NT2/D1 (cell line): ENCODE data around the gene NKD1.

ENCODE experiments used
- DNase-seq: peaks from one replicate; pipeline ENCODE4 v3.0.0-alpha.2; 2011; ENCODE audit warnings: low read depth, low spot score
- H3K27me3 ChIP-seq: 2 replicates; pipeline ENCODE4 v1.6.0; 2011; ENCODE audit warnings: mild to moderate bottlenecking; ENCODE audit not compliant: insufficient read length, insufficient read depth
- H3K36me3 ChIP-seq: 2 replicates; pipeline ENCODE4 v1.6.1; 2011; ENCODE audit warnings: mild to moderate bottlenecking, low read length, mixed read lengths; ENCODE audit not compliant: insufficient read depth, insufficient read length
- H3K4me1 ChIP-seq: 2 replicates; pipeline ENCODE4 v1.5.1; 2011; ENCODE audit not compliant: insufficient read depth, insufficient read length
- H3K4me3 ChIP-seq: 2 replicates; pipeline ENCODE4 v1.5.1; 2011; ENCODE audit warnings: low read depth; ENCODE audit not compliant: insufficient read length
- H3K9ac ChIP-seq: 2 replicates; pipeline ENCODE4 v1.6.0; 2011; ENCODE audit warnings: low read depth; ENCODE audit not compliant: insufficient read length
- H3K9me3 ChIP-seq: 2 replicates; pipeline ENCODE4 v1.5.1; 2011; ENCODE audit warnings: mild to moderate bottlenecking, low read length; ENCODE audit not compliant: insufficient read depth
- SUZ12 ChIP-seq: IDR thresholded peaks from 2 replicates; pipeline ENCODE4 v1.6.1; 2011; ENCODE audit not compliant: insufficient read length, insufficient read depth; ENCODE audit errors: extremely low read depth
- YY1 ChIP-seq: IDR thresholded peaks from 2 replicates; pipeline ENCODE4 v1.6.1; 2011; ENCODE audit not compliant: insufficient read length, insufficient read depth
- ZNF274 ChIP-seq: IDR thresholded peaks from 2 replicates; pipeline ENCODE4 v1.6.1; 2011; ENCODE audit warnings: mild to moderate bottlenecking, low read depth, low read length

Gene NKD1

DNA sequence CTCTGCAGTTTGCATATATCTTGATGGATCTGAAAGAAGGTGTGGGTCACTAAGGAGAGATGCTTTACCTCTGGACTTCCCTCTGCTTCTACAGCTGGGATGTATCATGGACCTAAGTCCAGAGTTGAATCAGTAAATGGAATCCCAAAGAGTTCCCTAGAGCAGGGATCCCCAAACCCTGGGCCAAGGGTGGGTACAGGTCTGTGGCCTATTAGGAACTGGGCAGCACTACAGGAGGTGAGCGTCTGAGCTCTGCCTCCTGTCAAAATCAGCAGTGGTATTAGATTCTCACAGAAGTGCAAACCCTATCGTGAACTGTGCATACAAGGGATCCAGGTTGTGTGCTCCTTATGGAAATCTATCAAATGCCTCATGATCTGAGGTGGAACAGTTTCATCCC is 39.3 kb downstream of the NKD1 start:
- Histone ChIP-seq H3K9me3 (peaks cover 7% of the 10 kb centered on the region; the same call in 1 of the 2 replicates), H3K4me3 (no peak overlapping the region), H3K27me3 (no peaks in the 10 kb centered on the region), H3K9ac (no peak overlapping the region), H3K4me1 (peaks cover 13% of the 10 kb centered on the region), H3K36me3 (peaks cover 61% of the 10 kb centered on the region)
- TF ChIP-seq ZNF274 (no peak), SUZ12 (no peak), YY1 (no peak)
- no peak for DNase-seq

DNA sequence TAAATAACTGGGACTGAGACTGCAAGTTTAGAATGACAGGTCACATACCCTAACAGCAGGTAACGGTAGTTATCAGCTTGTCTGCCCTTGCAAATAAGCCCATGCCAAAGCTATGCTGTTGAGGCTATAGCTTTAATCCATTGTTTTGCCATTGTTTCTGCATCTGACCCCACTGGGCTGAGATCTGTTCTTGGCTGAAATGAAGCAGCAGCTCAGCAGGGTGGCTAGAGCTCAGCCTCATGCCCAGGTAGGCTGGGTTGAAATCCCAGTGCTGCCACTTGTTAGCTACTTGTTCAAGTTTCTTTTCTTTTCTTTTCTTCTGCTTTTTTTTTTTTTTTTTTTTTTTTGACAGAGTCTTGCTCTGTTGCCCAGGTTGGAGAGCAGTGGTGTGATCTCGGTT is 40.1 kb downstream of the NKD1 start:
- Histone ChIP-seq H3K4me3 (no peak overlapping the region), H3K9ac (no peak overlapping the region), H3K9me3 (peaks cover 7% of the 10 kb centered on the region; the same call in 1 of the 2 replicates), H3K4me1 (peaks cover 19% of the 10 kb centered on the region), H3K36me3 (peaks cover 66% of the 10 kb centered on the region), H3K27me3 (no peaks in the 10 kb centered on the region)
- DNase-seq = no peak
- TF ChIP-seq YY1 (no peak), ZNF274 (no peak), SUZ12 (no peak)

DNA sequence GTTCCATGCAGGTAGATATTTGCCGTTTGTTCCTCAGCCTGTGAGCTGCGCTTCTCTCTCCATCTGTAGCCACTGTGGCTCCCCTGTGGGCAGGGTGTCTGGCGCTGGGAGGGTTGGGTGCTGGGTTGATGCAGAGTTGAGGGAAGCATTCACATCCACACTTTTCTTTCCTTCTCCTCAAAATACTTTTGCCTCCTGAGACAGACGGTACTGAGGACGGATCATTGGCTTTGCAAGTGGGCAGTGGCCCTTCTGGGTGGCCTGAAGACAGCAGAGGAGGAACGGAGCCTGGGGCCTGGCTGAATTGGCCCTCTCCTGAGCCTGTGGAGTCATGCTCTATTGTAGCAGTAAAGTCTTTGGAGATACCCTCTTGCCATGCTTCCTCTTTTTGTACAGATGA is 43.0 kb downstream of the NKD1 start:
- peaks cover 25% of the 10 kb centered on the region for H3K4me1 ChIP-seq
- TF ChIP-seq YY1 = no peak
- TF ChIP-seq SUZ12 = no peak
- TF ChIP-seq ZNF274 = no peak
- H3K4me3 ChIP-seq = no peak overlapping the region
- DNase-seq = no peak
- H3K36me3 ChIP-seq = peaks cover 63% of the 10 kb centered on the region
- H3K27me3 ChIP-seq = no peaks in the 10 kb centered on the region
- no peak overlapping the region for H3K9ac ChIP-seq
- peaks cover 7% of the 10 kb centered on the region; the same call in 1 of the 2 replicates for H3K9me3 ChIP-seq

DNA sequence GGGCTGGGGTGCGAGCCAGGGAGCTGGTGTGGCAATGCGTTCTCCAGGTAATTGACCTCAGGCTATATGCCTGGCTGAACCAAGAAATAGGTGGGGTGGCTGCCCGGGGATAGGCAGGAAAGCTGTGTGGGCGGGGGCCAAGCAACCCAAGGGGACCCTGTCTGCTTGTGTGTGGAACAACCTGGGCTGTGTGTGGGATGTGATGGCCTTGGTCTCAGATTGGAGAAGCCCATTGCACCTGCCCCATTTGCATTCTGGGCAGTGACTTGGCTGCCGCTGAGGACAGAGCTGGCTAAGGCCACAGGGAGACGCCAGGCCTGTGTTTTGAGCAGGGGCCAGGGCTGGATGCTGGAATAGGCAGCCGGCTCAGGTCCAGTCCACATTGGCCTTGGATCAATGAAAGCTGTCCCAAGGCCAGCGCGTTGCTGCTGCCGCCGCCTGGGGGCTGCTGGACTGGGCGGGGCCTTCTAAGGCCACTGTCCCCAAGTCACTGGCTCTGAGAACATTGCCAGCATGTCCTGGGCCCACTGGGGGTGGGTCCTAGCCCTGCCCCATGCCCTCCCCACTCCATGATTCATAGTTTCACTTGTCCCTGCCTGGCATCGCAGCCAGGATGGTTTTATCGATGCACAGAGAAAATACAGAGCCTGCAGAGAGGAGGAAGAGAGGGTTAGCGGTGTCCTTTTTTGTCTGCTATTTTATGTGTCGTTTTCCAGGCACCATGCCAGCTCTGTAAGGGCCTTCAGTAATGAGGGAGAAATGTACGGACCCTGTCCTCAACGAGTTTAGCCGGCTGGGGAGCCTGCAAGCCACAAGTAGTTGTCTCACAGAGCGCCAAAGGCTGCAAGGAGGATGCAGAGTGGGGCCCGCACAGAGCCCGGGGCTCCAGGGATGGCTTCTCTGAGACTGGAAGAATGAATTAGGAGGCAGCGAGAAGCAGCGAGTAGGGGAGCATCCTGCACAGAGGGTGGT is 43.9 kb downstream of the NKD1 start:
- Histone ChIP-seq H3K27me3 (no peaks in the 10 kb centered on the region), H3K4me3 (no peak overlapping the region), H3K4me1 (peaks cover 25% of the 10 kb centered on the region), H3K9ac (peak overlapping the region; percentile 28), H3K36me3 (peaks cover 61% of the 10 kb centered on the region), H3K9me3 (peaks cover 2% of the 10 kb centered on the region; the same call in 1 of the 2 replicates)
- no peak for DNase-seq
- TF ChIP-seq SUZ12 = no peak

DNA sequence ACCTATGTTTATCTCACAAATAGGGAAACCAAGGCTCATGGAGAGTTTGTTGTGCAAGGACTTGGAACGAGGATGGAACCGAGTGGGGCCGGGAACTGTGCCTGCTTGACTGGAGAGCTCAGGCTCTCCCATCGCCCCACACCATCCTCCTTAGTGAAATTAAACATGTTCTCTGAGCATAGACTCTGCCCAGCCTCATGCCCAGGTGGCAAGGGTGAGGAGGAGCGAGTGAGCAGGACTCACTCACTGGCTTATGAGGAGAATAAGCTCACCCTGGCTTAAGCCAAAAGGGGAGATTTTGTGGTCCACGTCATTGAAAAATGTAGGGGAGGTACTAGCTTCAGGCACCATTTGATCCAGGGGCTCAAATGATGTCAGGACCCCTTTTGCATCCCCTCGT is 44.8 kb downstream of the NKD1 start:
- H3K9me3 ChIP-seq = no peaks in the 10 kb centered on the region
- H3K27me3 ChIP-seq = no peaks in the 10 kb centered on the region
- peaks cover 62% of the 10 kb centered on the region for H3K36me3 ChIP-seq
- H3K4me3 ChIP-seq = no peak overlapping the region
- no peak for DNase-seq
- peaks cover 23% of the 10 kb centered on the region for H3K4me1 ChIP-seq
- no peak overlapping the region for H3K9ac ChIP-seq
- TF ChIP-seq SUZ12 = no peak
- TF ChIP-seq ZNF274 = no peak
- TF ChIP-seq YY1 = no peak

DNA sequence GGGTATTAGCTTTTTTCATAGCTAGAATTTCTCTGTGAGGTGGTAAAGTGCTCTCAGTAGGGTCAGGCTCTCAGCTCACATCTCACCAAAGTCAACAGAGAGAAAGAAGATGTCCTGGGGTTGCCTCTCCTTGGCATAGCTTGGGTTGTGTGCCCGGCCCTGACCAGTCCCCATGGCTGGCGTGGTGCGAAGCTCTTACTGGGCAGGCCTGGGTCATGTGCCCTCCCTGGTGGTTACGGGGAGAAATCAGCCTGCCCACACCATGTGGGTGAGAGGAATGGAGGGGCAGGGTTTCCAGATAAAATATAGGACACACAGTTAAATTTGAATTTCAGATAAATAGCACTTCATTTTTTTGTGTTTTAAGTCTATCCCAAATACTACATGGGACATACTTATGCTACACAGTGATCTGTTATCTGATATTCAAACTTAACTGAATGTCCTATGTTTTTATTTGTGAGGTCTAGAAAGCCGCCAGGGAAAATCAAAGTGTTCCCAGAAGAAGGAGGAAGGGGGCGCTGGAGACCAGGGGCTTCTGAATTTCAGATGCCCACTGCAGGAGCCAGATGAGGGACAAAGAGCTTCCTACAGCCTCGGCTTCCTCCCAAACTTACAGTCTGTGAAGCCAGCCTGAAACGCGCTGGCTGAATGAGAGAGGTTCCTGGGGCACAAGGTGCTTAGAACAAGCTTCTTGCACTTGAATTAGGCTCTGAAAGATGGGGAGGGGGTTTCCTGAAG is 45.4 kb downstream of the NKD1 start:
- H3K4me3 ChIP-seq = no peak overlapping the region
- H3K4me1 ChIP-seq = peaks cover 23% of the 10 kb centered on the region
- H3K9ac ChIP-seq = peak overlapping the region; percentile 38
- H3K36me3 ChIP-seq = peaks cover 67% of the 10 kb centered on the region
- no peak for TF ChIP-seq SUZ12
- TF ChIP-seq YY1 = no peak
- TF ChIP-seq ZNF274 = no peak
- H3K9me3 ChIP-seq = no peaks in the 10 kb centered on the region
- DNase-seq = peak; percentile 59
- H3K27me3 ChIP-seq = no peaks in the 10 kb centered on the region
